ENCODE data around the gene BBS9.

GRCh38 chr7:33486633-33487032 lies 357.3 kb downstream of the BBS9 start:
- TF ChIP-seq CTCF (IDR thresholded peaks at IDR 0.05; ENCODE audit: insufficient read depth, low read length, poor library complexity, severe bottlenecking) (no peak), EZH2phosphoT487 (conservative IDR thresholded peaks at IDR 0.05; ENCODE audit: low read length) (no peak)

Data from SU-DHL-6 (cell line).